K562 (cell line): ENCODE data around the gene MBNL2.

Experiments used
- CBX8 ChIP-seq: fragments of 200-600 bp; sonication (generic); IDR thresholded peaks from 2 replicates; pipeline ENCODE4 v1.6.1; 2012; ENCODE audit warnings: borderline replicate concordance, mixed run types, low read depth, mild to moderate bottlenecking, moderate library complexity, mixed read lengths, low read length, control low read depth, inconsistent platforms; ENCODE audit not compliant: poor library complexity, severe bottlenecking; ENCODE audit errors: extremely low read depth
- EP300 ChIP-seq: IDR thresholded peaks from 2 replicates; pipeline ENCODE4 v1.6.1; 2012; ENCODE audit warnings: low read length, improper control_type of control experiment
- GABPB1 ChIP-seq: sonication (generic); formaldehyde crosslinking; IDR thresholded peaks from 2 replicates; pipeline ENCODE4 v1.8.0; 2022; ENCODE audit warnings: mild to moderate bottlenecking, missing genetic modification reagents
- HDAC2 ChIP-seq: fragments of 450-650 bp; IDR thresholded peaks from 2 replicates; pipeline ENCODE4 v1.6.1; 2016; ENCODE audit warnings: mild to moderate bottlenecking
- ZNF140 ChIP-seq: fragments of 250-450 bp; sonication (Bioruptor Pico); IDR thresholded peaks from 2 replicates; pipeline ENCODE4 v1.8.0; 2021; ENCODE audit warnings: moderate library complexity, mild to moderate bottlenecking, inconsistent platforms
- ZNF143 ChIP-seq: sonication (generic); formaldehyde crosslinking; IDR thresholded peaks from 2 replicates; pipeline ENCODE4 v1.9.0; 2022; ENCODE audit warnings: mild to moderate bottlenecking, missing genetic modification reagents

DNA sequence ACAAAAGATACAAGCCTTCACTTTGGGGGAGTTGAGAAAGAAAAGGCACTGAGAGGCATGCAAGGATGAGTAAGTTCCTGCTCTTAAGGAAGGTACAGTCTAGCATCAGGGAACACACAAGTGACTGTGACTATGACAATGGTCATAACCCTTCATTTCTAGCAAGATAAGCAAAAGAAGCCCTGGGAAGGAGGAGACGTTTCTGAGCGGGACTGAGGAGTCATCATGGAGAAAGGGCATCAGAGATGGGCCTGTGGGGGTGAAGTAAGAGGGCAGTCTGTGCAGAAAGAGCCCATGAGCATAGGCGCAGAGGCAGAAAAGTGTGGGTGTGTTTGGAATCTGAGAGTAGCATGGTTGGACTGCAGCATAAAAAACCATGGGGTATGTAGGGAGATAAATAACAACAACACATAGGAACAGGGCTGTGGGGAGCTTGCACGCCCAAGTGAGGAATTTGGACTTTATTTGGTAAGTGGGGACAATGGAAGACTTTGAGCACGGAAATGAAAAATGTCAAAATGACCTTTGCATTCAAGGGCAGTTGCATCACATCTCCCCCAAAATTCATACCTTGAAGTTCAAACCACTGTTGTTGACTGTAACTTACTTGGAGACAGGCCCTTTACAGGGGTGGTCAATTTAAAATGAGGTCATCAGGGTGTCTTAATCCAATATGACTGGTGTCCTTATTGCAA lies 86.7 kb downstream of the MBNL2 start:
- TF ChIP-seq CBX8 (no peak), ZNF143 (CRISPR knock-in tag) (no peak), ZNF140 (no peak), EP300 (no peak), HDAC2 (no peak), GABPB1 (CRISPR knock-in tag) (no peak)
